SK-N-SH (cell line): ENCODE data around the gene KCNIP4. TPM values are rescaled to one million over a fixed set of nuclear protein-coding genes. Genes with fewer than 3 reads are reported as not detected.

ENCODE experiments used
- CTCF ChIA-PET: fragments of 300-600, 350-600 bp; formaldehyde crosslinking; extraction: SDS; loops from one replicate; lab custom pipeline; 2021; lab: Yijun Ruan, JAX
- POLR2A ChIA-PET: fragments of 350-600 bp; sonication (Branson Sonifier 250); formaldehyde crosslinking; extraction: SDS; loops from one replicate; lab custom pipeline; 2020; ENCODE audit warnings: antibody characterized with exemption, inconsistent platforms; lab: Yijun Ruan, JAX
- DNase-seq: peaks from one replicate; pipeline ENCODE4 v3.0.0; 2012
- H2AFZ ChIP-seq: fragments of 200-600 bp; sonication (generic); 2 replicates; pipeline ENCODE4 v1.8.1; 2016; ENCODE audit warnings: antibody characterized with exemption, mild to moderate bottlenecking, low read depth
- H3F3A ChIP-seq: fragments of 200-600 bp; sonication (generic); replicated peaks from 2 replicates; pipeline ENCODE3; 2016; ENCODE audit warnings: antibody characterized with exemption, mild to moderate bottlenecking; ENCODE audit not compliant: insufficient read depth
- H3K27ac ChIP-seq, 2 experiments: fragments of 200-500 bp in 1 of 2; fragments of 200-600 bp in 1 of 2; sonication (Bioruptor generic) in 1 of 2; sonication (generic), shearing (Covaris generic) in 1 of 2; 2 replicates each; pipeline versions ENCODE4 v1.5.1 to v1.6.1; 2014 to 2016; ENCODE audit warnings: low read depth in 2 of 2, inconsistent platforms in 1 of 2, low read length in 1 of 2, mild to moderate bottlenecking in 1 of 2, mixed read lengths in 1 of 2
- H3K27me3 ChIP-seq: fragments of 200-600 bp; sonication (generic), shearing (Covaris generic); 2 replicates; pipeline ENCODE4 v1.6.1; 2016; ENCODE audit warnings: mixed run types; ENCODE audit not compliant: insufficient read depth
- H3K36me3 ChIP-seq, 2 experiments: fragments of 200-500 bp in 1 of 2; fragments of 200-600 bp in 1 of 2; sonication (Bioruptor generic) in 1 of 2; sonication (generic) in 1 of 2; replicated peaks in 1 of 2; 2 replicates each; pipeline versions ENCODE3 to v1.5.1; 2014 to 2016; ENCODE audit warnings: low read length in 1 of 2, mild to moderate bottlenecking in 1 of 2; ENCODE audit not compliant: insufficient read depth in 2 of 2, control insufficient read depth in 1 of 2
- H3K4me1 ChIP-seq, 2 experiments: fragments of 200-500 bp in 1 of 2; fragments of 200-600 bp in 1 of 2; sonication (Bioruptor generic) in 1 of 2; sonication (generic), shearing (Covaris generic) in 1 of 2; 2 replicates each; pipeline versions ENCODE4 v1.5.1 to v1.6.1; 2014 to 2016; ENCODE audit warnings: low read depth in 1 of 2, low read length in 1 of 2, mixed run types in 1 of 2; ENCODE audit not compliant: insufficient read depth in 2 of 2, control insufficient read depth in 1 of 2
- H3K4me2 ChIP-seq: fragments of 200-600 bp; sonication (generic), shearing (Covaris generic); 2 replicates; pipeline ENCODE4 v1.6.1; 2017; ENCODE audit warnings: mixed run types
- H3K4me3 ChIP-seq, 2 experiments: fragments of 200-500 bp in 1 of 2; fragments of 200-600 bp in 1 of 2; sonication (Bioruptor generic) in 1 of 2; sonication (generic), shearing (Covaris generic) in 1 of 2; 2 replicates each; pipeline versions ENCODE4 v1.5.1 to v1.8.1; 2014 to 2016; ENCODE audit warnings: low read depth in 2 of 2, inconsistent platforms in 1 of 2, low read length in 1 of 2, mild to moderate bottlenecking in 1 of 2, mixed read lengths in 1 of 2, moderate library complexity in 1 of 2
- H3K79me2 ChIP-seq: fragments of 200-600 bp; sonication (generic); 2 replicates; pipeline ENCODE4 v1.8.1; 2017; ENCODE audit warnings: mild to moderate bottlenecking; ENCODE audit not compliant: insufficient read depth
- H3K9ac ChIP-seq: fragments of 200-600 bp; sonication (generic); 2 replicates; pipeline ENCODE4 v1.6.1; 2017; ENCODE audit warnings: mixed run types
- H3K9me2 ChIP-seq: fragments of 200-600 bp; sonication (generic); 2 replicates; pipeline ENCODE4 v1.6.1; 2017; ENCODE audit warnings: mixed run types
- H3K9me3 ChIP-seq: fragments of 200-600 bp; sonication (generic); 2 replicates; pipeline ENCODE4 v1.6.1; 2017; ENCODE audit warnings: mixed run types, mild to moderate bottlenecking, moderate library complexity
- H4K20me1 ChIP-seq: fragments of 200-600 bp; sonication (generic); 2 replicates; pipeline ENCODE4 v1.6.1; 2017; ENCODE audit warnings: mild to moderate bottlenecking, mixed run types; ENCODE audit not compliant: insufficient read depth
- CTCF ChIP-seq: fragments of 200-600 bp; sonication (generic); IDR thresholded peaks from 2 replicates; pipeline ENCODE4 v1.6.1; 2017; ENCODE audit warnings: antibody characterized with exemption, mild to moderate bottlenecking, moderate library complexity
- EP300 ChIP-seq, 2 experiments: IDR thresholded peaks; 2 replicates each; pipeline versions ENCODE4 v1.4.0 to v1.6.1; 2012; ENCODE audit warnings: borderline replicate concordance in 1 of 2, low read depth in 1 of 2, low read length in 1 of 2
- EZH2phosphoT487 ChIP-seq: fragments of 200-600 bp; sonication (generic); IDR thresholded peaks from 2 replicates; pipeline ENCODE4 v1.6.1; 2017; ENCODE audit warnings: low read depth, mixed run types, mild to moderate bottlenecking, antibody characterized with exemption, moderate library complexity, borderline replicate concordance
- GABPA ChIP-seq: IDR thresholded peaks from 2 replicates; pipeline ENCODE4 v1.4.0; 2012; ENCODE audit warnings: low read depth, mild to moderate bottlenecking
- GATA2 ChIP-seq: sonication (generic); formaldehyde crosslinking; IDR thresholded peaks from 2 replicates; pipeline ENCODE4 v1.5.0; 2020; ENCODE audit warnings: mild to moderate bottlenecking, missing genetic modification reagents
- IRF3 ChIP-seq: fragments of 150-350 bp; IDR thresholded peaks from 2 replicates; pipeline ENCODE4 v1.6.1; 2016; ENCODE audit warnings: mild to moderate bottlenecking, low read depth, low read length
- JUND ChIP-seq: IDR thresholded peaks from 2 replicates; pipeline ENCODE4 v1.4.0; 2012
- MAX ChIP-seq: IDR thresholded peaks from 2 replicates; pipeline ENCODE4 v1.4.0; 2012; ENCODE audit warnings: low read depth
- MXI1 ChIP-seq: IDR thresholded peaks from 2 replicates; pipeline ENCODE4 v1.6.1; 2012; ENCODE audit warnings: mild to moderate bottlenecking, low read depth, low read length, improper control_type of control experiment
- NRF1 ChIP-seq: IDR thresholded peaks from 2 replicates; pipeline ENCODE4 v1.6.1; 2012; ENCODE audit warnings: low read depth, mild to moderate bottlenecking, low read length
- RAD21 ChIP-seq: IDR thresholded peaks from 2 replicates; pipeline ENCODE4 v1.6.1; 2012; ENCODE audit warnings: mild to moderate bottlenecking, low read length
- RCOR1 ChIP-seq: fragments of 150-350 bp; IDR thresholded peaks from 2 replicates; pipeline ENCODE4 v1.6.1; 2017; ENCODE audit warnings: antibody characterized with exemption, low read length
- RFX5 ChIP-seq: IDR thresholded peaks from 2 replicates; pipeline ENCODE4 v1.6.1; 2012; ENCODE audit warnings: mild to moderate bottlenecking, improper control_type of control experiment, low read length
- RXRA ChIP-seq: IDR thresholded peaks from 2 replicates; pipeline ENCODE4 v1.4.0; 2012; ENCODE audit warnings: low read depth, mild to moderate bottlenecking, borderline replicate concordance
- TCF12 ChIP-seq: IDR thresholded peaks from 2 replicates; pipeline ENCODE4 v1.4.0; 2012
- TEAD4 ChIP-seq: IDR thresholded peaks from 2 replicates; pipeline ENCODE4 v1.4.0; 2012; ENCODE audit warnings: mild to moderate bottlenecking, borderline replicate concordance; ENCODE audit not compliant: insufficient read depth
- WGBS: methylation state at CpG from one replicate; pipeline ENCODE4 v1.1.6; 2017; ENCODE audit warnings: low lambda C conversion rate; 5-methylcytosine and 5-hydroxymethylcytosine counted together
- polyA plus RNA-seq, 3 experiments: library from polyadenylated mRNA; depleted of rRNA; stranded (reverse); fragments of >200 nt; gene quantifications; 2 replicates each; pipeline ENCODE4 v1.2.3, GENCODE V29; 2012

The KCNIP4 gene
- polyA plus RNA-seq, 1 of the 3 experiments (the other 2 are of a cell fraction) = 0.18 TPM

- peaks cover 0 to 6% of the 10 kb centered on the region in 2 experiments; a peak in 2 of 4 replicates for H3K4me1 ChIP-seq
- no peaks in the 10 kb centered on the region for H3F3A ChIP-seq
- H3K27me3 ChIP-seq = no peaks in the 10 kb centered on the region
- H4K20me1 ChIP-seq = no peaks in the 10 kb centered on the region
- H2AFZ ChIP-seq = no peak overlapping the region
- no peak overlapping the region for H3K4me2 ChIP-seq
- 72% methylated on average over 2 of the region's 2 CpGs for WGBS
- no peaks in the 10 kb centered on the region for H3K9me3 ChIP-seq
- DNase-seq = peak; percentile 36
- no peaks in the 10 kb centered on the region for H3K9me2 ChIP-seq
- H3K27ac ChIP-seq = peak overlapping the region in 1 of 2 experiments; percentile 68; a peak in 2 of 4 replicates
- peaks cover 43 to 62% of the 10 kb centered on the region in 2 experiments for H3K36me3 ChIP-seq
- no peak overlapping the region for H3K4me3 ChIP-seq
- POLR2A ChIA-PET = no interaction called here
- H3K9ac ChIP-seq = no peak overlapping the region
- CTCF ChIA-PET = interaction anchor here (1.0 kb wide), 1 partner anchor 758 kb away, joined by 3 read pairs; no protein-coding TSS in a partner anchor
- H3K79me2 ChIP-seq = no peaks in the 10 kb centered on the region
- TF ChIP-seq RXRA (no peak), TEAD4 (peak; percentile 23; the same call in 1 of the 2 replicates), NRF1 (no peak), GATA2 (peak; percentile 87), EZH2phosphoT487 (no peak), RCOR1 (peak; percentile 90), MXI1 (peak; percentile 92; the same call in 1 of the 2 replicates), EP300 (IDR thresholded peaks at IDR 0.05; ENCODE audit: borderline replicate concordance in 1 of 2, low read depth in 1 of 2, low read length in 1 of 2) (peak in 1 of 2 experiments; percentile 59; a peak in 2 of 4 replicates), GABPA (no peak), JUND (no peak; the same call in 1 of the 2 replicates), RFX5 (no peak), RAD21 (no peak), CTCF (no peak), IRF3 (no peak), MAX (no peak), TCF12 (peak; percentile 57; the same call in 1 of the 2 replicates)
- TF ChIP-seq, all 33 proteins: peak for 6
These were observed 1237.2 kb downstream of the KCNIP4 start for GRCh38 chr4:20711335-20711734.
